ENCODE data around the gene SPACA4. TPM values are rescaled to one million over a fixed set of nuclear protein-coding genes. Genes with fewer than 3 reads are reported as not detected.
A peak's percentile ranks its signal among the peaks of the same experiment; 100 is the strongest.

SPACA4 gene
- total and polyA plus RNA-seq, 9 of the 15 experiments (the other 6 are each of a cell fraction or from before 2014, with no cell fraction given) = not detected

GRCh38 chr19:48637449-48637947 lies 31.0 kb downstream of the SPACA4 start (continued):
- TF ChIP-seq ZNF609 (CRISPR knock-in tag; IDR thresholded peaks at IDR 0.05; ENCODE audit: borderline replicate concordance) = 0 out of 2 replicates have a peak, but pooled peaks have one; percentile 57
- no peak for TF ChIP-seq ZNF311 (CRISPR knock-in tag; IDR thresholded peaks at IDR 0.05)
- peak; percentile 95; the same call in 1 of the 2 replicates for TF ChIP-seq ZNF224 (CRISPR knock-in tag; IDR thresholded peaks at IDR 0.05)
- TF ChIP-seq TFAM (CRISPR knock-in tag; conservative IDR thresholded peaks at IDR 0.05) = no peak
- peak in 1 of 2 experiments; percentile 44; a peak in 1 of 4 replicates for TF ChIP-seq HDAC1 (IDR thresholded peaks at IDR 0.05)
- peak; percentile 76; the same call in 1 of the 2 replicates for TF ChIP-seq CBFB (CRISPR knock-in tag; IDR thresholded peaks at IDR 0.05)
- TF ChIP-seq, protein P1, sequence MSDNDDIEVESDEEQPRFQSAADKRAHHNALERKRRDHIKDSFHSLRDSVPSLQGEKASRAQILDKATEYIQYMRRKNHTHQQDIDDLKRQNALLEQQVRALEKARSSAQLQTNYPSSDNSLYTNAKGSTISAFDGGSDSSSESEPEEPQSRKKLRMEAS (CRISPR knock-in tag; IDR thresholded peaks at IDR 0.05) = peak; percentile 100
- no peak for TF ChIP-seq XRCC4 (IDR thresholded peaks at IDR 0.05; ENCODE audit: extremely low read depth, insufficient read depth, insufficient read length)
- TF ChIP-seq PRDM10 (IDR thresholded peaks at IDR 0.05; ENCODE audit: partially characterized antibody) = no peak
- no peak; the same call in 1 of the 2 replicates for TF ChIP-seq POLR2AphosphoS5 (IDR thresholded peaks at IDR 0.05; ENCODE audit: control insufficient read depth, insufficient read depth, low read depth, low read length)
- no peak; a peak in 2 of 3 replicates for TF ChIP-seq CBX3 (IDR thresholded peaks at IDR 0.05; ENCODE audit: borderline replicate concordance in 1 of 2, low read length in 2 of 2)
- no peak for TF ChIP-seq RUNX1 (IDR thresholded peaks at IDR 0.05; ENCODE audit: low read depth)
- no peak for TF ChIP-seq SIRT6 (IDR thresholded peaks at IDR 0.05; ENCODE audit: low read depth, low read length)
- no peak for TF ChIP-seq ILF3 (IDR thresholded peaks at IDR 0.05; ENCODE audit: borderline replicate concordance)
- peak; percentile 99 for TF ChIP-seq L3MBTL2 (IDR thresholded peaks at IDR 0.05)
- no peak; a peak in 1 of 4 replicates for TF ChIP-seq SIX5 (IDR thresholded peaks at IDR 0.05; ENCODE audit: borderline replicate concordance in 1 of 2, insufficient read depth in 1 of 2, low read depth in 1 of 2, low read length in 2 of 2)
- no peak for TF ChIP-seq RBM34 (IDR thresholded peaks at IDR 0.05; ENCODE audit: borderline replicate concordance, insufficient read depth, low read length)
- no peak for TF ChIP-seq GTF2A2 (tag; IDR thresholded peaks at IDR 0.05)
- peak; percentile 75 for TF ChIP-seq CREM (IDR thresholded peaks at IDR 0.05; ENCODE audit: low read depth)
